Measurements from ENCODE around the gene SHROOM1.

The SHROOM1 gene

DNA sequence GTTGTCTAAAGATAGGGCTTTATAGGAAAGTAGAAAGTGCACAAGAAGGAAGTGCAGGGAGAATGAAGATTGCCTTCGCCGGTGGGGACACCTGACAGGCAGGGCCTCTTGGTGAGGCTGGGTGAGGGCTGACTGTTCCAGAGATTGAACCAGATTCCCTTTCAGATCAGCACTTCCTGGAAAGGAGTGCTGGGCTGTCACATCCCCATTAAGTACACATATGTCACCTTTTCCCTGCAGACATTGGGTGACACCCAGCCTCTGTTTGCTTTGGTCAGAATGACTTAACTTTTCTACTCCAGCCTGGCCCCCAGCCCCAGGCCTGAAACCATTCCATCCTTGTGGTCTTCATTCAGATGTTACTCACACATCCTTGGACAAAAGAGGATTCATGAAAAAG, 7.4 kb upstream of the SHROOM1 start:
- Mint-ChIP-seq H3K27me3 (peaks cover 7% of the 10 kb centered on the region), H3K36me3 (no peaks in the 10 kb centered on the region), H3K4me3 (no peak overlapping the region), H3K9me3 (no peaks in the 10 kb centered on the region), H3K4me1 (no peaks in the 10 kb centered on the region), H3K27ac (no peak overlapping the region)

DNA sequence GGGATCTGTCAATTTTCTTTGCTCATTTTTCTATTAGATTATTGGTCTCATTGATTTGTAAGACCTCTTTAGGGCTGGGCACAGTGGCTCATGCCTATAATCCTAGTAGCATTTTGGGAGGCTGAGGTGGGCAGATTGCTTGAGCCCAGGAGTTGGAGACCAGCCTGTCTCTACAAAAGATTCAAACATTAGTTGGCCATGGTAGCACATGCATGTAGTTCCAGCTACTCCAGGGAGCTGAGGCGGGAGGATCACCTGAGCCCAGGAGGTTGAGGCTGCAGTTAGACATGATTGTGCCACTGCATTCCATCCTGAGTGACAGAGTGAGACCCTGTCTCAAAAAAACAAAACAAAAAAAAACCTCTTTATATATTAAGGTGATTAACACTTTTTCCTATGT, 6.4 kb upstream of the SHROOM1 start:
- H3K36me3 Mint-ChIP-seq: no peaks in the 10 kb centered on the region
- peaks cover 8% of the 10 kb centered on the region for H3K27me3 Mint-ChIP-seq
- no peaks in the 10 kb centered on the region for H3K4me1 Mint-ChIP-seq
- no peaks in the 10 kb centered on the region for H3K9me3 Mint-ChIP-seq
- H3K27ac Mint-ChIP-seq: no peak overlapping the region
- no peak overlapping the region for H3K4me3 Mint-ChIP-seq

DNA sequence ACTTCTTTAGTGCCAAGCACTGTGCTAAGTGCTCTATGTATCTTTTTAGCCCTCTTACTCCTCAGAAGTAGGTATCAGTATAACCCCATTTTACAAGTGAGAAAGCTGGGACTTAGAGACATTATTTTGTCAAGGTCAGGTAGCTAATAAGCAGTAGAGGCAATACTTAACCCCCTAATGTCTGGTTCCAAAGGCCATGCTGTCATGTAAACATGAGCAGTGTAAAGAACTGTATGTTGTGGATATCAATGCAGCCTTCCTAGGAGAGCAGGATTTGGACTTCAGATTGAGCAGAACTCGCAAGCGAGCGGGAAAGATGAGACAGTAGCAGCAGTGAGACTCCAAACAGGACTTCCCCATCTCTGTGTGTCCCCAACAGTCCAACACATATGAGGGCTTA, 3.6 kb upstream of the SHROOM1 start:
- Mint-ChIP-seq H3K27ac (no peak overlapping the region), H3K9me3 (no peaks in the 10 kb centered on the region), H3K27me3 (peaks cover 18% of the 10 kb centered on the region), H3K4me1 (peaks cover 10% of the 10 kb centered on the region), H3K36me3 (no peaks in the 10 kb centered on the region), H3K4me3 (no peak overlapping the region)

DNA sequence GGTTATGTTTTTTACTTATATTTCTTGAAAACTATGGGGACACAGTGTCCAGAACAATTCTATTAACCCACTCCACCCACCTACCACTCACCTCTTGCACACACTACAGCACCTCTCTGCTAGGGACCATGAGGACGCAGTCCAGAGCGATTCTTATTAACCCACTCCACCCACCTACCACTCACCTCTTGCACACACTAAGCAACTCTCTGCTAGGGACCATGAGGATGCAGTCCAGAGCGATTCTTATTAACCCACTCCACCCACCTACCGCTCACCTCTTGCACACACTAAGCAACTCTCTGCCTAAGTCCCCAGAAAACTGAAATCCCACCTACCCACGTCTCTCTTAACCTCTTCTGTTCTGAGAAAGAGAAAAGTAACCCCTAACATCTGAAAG, 2.2 kb upstream of the SHROOM1 start:
- Mint-ChIP-seq H3K36me3 (no peaks in the 10 kb centered on the region), H3K9me3 (no peaks in the 10 kb centered on the region), H3K4me3 (peak overlapping the region; percentile 28), H3K4me1 (peaks cover 11% of the 10 kb centered on the region), H3K27me3 (peaks cover 22% of the 10 kb centered on the region), H3K27ac (peak overlapping the region; percentile 27)

DNA sequence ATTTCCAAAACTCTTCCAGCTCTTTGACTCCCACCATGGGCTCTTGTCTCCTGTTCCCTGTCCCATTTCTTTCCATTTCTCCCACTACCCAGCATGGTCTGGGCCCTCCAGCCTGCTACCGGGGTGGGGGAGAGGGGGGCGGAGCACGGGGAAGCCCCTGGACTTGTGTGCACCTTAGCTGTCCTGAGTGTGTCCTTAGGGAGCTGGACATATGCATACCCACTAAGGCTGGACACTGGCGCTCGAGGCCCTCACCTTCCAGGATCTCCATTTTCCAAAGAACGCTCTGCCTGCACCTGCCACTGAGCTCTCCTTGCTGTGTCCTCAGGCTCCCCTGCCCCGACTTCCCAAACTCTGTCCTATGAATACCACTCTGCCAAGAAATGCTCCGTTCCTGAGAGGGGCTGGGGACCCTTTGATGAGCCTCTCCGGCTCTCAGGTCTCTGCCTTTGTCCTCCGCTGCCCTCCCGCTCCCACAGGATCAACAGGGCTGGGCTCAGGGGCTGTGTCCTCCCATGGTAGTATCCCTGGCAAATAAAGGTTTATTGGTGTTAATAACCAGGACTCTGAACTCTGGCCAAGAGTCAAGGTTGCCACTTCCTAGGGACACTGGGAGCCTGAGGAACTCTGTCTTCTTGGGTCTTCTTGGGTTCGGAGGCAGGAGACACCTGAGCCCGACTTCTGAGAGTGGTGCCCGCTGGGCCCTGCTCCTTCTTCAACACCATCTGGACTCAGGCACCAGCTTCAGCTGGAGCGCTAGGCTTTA, 831 bp upstream of the SHROOM1 start:
- Mint-ChIP-seq H3K9me3 (no peaks in the 10 kb centered on the region), H3K4me1 (peaks cover 11% of the 10 kb centered on the region)

DNA sequence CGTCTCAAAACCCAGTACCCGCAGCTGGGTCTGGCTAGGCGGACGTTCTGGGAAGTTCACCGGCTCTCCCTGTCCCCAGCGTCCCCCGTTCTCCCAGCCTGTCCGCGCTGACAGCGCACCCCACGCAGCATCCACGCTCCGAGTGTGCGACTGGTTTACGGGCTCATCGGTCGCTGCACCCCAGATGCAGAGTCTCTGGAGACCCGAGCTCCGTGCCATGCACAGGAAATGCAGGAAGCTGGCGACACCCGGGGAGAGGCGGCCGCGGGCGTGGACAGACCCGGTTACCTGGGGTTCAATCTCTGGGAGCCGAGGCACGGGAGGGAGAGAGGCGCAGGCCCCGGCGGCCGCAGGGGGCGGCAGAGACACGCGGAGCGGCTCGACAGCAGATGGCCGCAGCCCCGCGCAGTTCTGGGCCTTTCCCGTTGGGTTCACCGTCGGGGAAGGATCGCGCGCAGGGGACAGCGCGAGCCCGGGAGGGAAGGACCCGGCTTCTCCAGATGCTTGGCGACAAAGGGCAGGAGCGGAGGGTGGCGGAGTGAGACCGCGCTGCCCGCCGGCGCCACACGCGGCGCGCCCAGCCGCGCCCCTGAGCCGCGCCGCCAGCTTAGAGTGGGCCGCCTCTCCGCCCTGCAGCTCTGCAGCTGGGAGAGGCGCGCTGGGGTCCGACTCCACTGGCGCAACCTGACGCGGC, 558 bp downstream of the SHROOM1 start:
- H3K4me1 Mint-ChIP-seq: peaks cover 11% of the 10 kb centered on the region
- no peaks in the 10 kb centered on the region for H3K9me3 Mint-ChIP-seq
- peaks cover 34% of the 10 kb centered on the region for H3K27me3 Mint-ChIP-seq
- no peaks in the 10 kb centered on the region for H3K36me3 Mint-ChIP-seq
- H3K4me3 Mint-ChIP-seq: peak overlapping the region; percentile 93
- no peak overlapping the region for H3K27ac Mint-ChIP-seq

More for the DNA sequence above, 831 bp upstream of the SHROOM1 start:
- Mint-ChIP-seq H3K36me3 (no peaks in the 10 kb centered on the region), H3K4me3 (peak overlapping the region; percentile 79), H3K27me3 (peaks cover 34% of the 10 kb centered on the region), H3K27ac (no peak overlapping the region)

DNA sequence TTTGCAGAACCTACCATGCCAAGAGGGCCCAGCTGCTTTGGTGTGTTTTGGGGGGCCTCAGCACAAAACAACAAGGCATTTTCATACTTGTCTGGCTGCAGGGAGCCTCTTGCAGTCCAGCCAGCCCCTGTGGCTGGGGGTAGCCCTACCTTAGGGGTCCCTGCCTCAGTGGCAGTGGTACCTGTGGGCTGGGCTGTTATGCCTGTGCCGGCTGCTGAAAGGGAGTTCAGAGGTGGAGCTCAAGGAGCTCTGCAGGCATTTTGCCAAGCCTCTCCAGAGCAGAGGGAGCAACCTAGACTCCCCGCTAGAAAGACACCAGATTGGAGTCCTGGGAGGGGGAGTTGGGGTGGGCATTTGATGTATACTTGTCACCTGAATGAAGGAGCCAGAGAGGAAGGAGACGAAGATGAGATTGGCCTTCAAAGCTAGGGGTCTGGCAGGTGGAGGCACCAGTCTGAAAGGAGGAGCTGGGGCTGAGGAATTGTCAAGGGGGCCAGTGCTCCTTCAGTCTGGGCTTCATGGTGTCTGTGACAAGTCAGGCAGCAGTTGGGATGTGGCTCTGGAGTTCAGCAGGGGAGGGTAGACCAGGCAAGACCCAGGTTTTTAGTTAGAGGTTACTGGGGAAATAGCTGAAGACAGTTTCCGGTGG, 1.5 kb downstream of the SHROOM1 start:
- Mint-ChIP-seq H3K27ac (no peak overlapping the region), H3K9me3 (no peaks in the 10 kb centered on the region), H3K4me3 (peak overlapping the region; percentile 93), H3K36me3 (no peaks in the 10 kb centered on the region), H3K27me3 (peaks cover 35% of the 10 kb centered on the region), H3K4me1 (peaks cover 11% of the 10 kb centered on the region)

DNA sequence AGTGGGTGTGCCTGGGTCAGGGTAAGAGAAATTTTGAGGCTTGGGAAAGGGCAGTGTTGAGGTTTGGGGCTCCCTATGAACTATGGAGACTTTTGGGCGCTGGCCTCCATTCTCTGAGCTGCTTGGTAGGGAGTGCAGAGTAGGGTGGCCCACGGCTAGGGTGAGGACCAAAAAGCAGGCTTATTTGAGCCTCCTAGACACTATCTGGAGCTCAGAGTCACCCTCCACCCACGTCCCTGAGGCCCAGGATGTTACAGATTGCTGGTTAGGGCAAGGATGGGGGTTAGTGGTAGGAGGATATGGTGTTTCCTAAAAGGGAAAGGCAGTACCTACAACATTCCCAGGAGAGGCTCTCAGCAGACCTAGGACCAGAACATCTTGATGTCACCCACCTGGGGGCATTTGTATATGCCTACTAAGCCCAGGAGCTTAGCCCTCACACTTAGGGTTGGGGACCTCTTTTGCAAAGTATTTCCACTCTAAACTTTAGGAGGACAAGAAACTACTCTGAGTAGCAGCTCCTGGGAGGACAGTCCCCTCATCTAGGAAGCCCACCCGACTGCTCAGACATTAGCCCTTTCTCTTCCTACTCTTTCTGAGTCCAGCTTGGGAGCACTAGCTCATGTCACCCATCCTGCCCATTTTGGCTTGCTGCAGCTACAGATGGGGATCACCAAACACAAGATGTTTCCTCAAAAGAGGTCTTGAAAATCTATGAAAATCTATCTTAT, 2.3 kb downstream of the SHROOM1 start:
- Mint-ChIP-seq H3K9me3 (no peaks in the 10 kb centered on the region), H3K36me3 (no peaks in the 10 kb centered on the region), H3K4me3 (no peak overlapping the region), H3K27ac (peak overlapping the region; percentile 55), H3K27me3 (peaks cover 36% of the 10 kb centered on the region), H3K4me1 (peaks cover 11% of the 10 kb centered on the region)

DNA sequence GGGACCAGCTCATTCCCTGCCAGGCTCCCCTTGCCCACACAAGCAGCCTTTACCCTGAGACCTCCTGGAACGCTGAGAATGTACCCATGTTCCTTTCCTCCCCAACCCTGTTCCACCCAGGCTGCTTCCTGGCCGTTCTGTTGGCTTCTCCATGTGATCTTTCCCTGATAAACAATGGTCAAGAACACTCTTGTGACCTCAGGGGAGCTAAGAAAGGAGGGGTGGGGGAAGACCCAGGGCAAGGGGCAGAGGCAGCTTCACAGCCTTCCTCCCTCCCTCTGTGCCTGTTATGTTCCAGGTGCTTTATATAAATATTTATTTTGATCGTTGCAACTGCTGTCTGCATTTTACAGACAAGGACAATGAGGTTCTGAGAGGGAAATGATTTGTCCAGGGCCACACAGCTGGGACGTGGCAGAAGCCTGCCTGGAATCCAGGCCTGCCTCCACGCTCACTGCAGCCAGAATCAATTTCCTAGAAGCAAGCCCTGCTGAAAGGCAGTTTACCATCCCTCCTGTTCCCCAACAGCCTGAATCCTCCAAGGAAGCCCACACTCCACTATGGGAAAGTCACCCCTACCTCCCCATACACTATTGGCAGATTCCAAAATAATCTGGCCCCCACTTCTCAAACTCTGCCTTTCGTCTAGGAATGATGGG, 3.9 kb downstream of the SHROOM1 start:
- Mint-ChIP-seq H3K4me3 (peak overlapping the region; percentile 33), H3K36me3 (no peaks in the 10 kb centered on the region), H3K27me3 (peaks cover 37% of the 10 kb centered on the region)

DNA sequence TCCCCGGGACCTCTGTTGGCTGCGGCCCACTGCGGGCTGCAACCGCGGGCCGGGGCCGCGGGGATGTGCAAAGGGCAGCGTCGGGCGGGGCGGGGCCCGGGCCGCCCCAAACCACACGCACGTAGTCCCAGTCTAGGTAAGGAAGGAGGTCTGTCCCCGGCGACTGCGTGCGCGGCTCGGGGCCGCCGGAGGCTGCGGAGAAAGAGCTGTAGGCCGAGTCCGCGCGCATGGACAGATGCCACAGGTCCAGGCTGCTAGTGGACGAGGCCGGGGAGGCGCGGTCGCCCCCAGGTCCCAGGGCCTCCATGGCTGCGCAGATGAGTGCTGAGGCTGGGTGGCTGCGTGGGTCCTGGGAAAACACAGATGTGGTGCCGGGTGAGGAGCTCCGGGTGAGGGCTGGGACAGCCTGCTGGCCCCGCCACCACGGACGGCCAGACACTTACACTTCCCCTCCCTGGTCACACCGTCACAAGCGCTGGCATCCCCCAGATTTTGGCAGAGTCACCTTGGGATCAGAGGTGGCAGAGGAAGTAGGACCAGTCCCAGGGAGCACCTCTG, 4.5 kb downstream of the SHROOM1 start:
- H3K27ac Mint-ChIP-seq: no peak overlapping the region
- H3K27me3 Mint-ChIP-seq: peaks cover 33% of the 10 kb centered on the region
- peaks cover 5% of the 10 kb centered on the region for H3K4me1 Mint-ChIP-seq
- H3K9me3 Mint-ChIP-seq: no peaks in the 10 kb centered on the region
- no peaks in the 10 kb centered on the region for H3K36me3 Mint-ChIP-seq
- H3K4me3 Mint-ChIP-seq: no peak overlapping the region

More for the DNA sequence above, 3.9 kb downstream of the SHROOM1 start:
- Mint-ChIP-seq H3K27ac (peak overlapping the region; percentile 25), H3K9me3 (no peaks in the 10 kb centered on the region), H3K4me1 (peaks cover 11% of the 10 kb centered on the region)

DNA sequence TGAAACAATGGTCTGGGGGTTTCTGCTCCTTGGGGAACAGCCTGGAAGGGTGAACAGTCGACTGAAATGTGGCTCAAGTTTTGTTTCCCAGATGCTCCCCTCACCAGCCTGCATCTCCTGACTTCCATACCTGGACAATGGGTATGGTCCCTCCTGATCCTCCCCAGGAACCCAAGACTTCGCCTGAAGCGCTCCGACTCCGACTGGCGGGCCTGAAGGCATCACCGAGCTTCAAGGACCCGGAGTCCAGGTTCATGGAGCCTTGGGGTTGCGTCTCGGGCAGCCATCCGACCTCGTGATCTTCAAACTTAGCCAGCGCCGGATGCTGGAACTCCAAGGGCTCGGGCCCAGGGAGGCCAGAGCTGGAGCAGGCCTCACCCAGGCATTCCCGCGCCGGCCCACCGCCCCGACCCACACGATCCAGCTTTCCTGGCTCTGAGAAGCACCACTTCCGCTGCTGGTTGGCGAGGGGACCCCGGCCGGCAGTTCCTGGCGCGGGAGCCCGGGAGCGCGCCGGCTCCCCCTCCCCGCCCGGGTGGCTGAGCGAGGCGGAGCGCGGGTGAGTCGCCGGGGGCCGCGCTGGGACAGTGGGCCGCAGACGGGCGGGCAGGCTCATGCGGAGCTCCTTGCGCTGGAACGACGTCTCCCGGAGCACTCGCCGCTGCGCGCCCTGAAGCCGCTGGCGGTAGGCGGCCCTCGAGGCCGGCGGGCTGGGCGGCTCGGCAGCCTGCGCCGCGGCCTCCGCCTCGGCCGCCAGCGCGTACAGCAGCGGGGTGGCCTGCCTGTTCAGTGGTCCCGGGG, 5.2 kb downstream of the SHROOM1 start:
- H3K4me3 Mint-ChIP-seq: peak overlapping the region; percentile 47
- H3K9me3 Mint-ChIP-seq: no peaks in the 10 kb centered on the region
- H3K27me3 Mint-ChIP-seq: peaks cover 34% of the 10 kb centered on the region
- peaks cover 10% of the 10 kb centered on the region for H3K4me1 Mint-ChIP-seq
- no peaks in the 10 kb centered on the region for H3K36me3 Mint-ChIP-seq
- no peak overlapping the region for H3K27ac Mint-ChIP-seq

DNA sequence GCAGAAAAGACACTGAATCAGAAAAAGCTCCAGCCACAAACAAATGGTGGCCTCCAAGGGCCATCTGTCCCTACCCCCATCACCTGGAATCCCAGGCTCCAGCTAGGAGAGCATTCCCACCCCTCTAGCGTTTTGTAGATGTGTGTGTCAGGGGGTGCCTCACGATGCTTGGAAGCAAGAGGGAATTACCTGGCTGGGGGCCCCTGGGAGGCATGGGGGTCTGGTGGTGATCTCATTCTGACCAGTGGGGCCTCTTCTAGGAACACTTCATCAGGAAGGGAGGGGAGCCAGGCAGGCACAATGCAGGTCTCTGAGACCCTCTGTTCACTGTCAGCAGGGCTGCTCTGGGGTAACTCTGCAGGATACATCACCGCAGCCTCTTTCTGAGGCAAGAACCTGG, 6.0 kb downstream of the SHROOM1 start:
- peaks cover 34% of the 10 kb centered on the region for H3K27me3 Mint-ChIP-seq
- no peaks in the 10 kb centered on the region for H3K36me3 Mint-ChIP-seq
- no peaks in the 10 kb centered on the region for H3K9me3 Mint-ChIP-seq
- peak overlapping the region; percentile 47 for H3K4me3 Mint-ChIP-seq
- no peak overlapping the region for H3K27ac Mint-ChIP-seq
- peaks cover 18% of the 10 kb centered on the region for H3K4me1 Mint-ChIP-seq

DNA sequence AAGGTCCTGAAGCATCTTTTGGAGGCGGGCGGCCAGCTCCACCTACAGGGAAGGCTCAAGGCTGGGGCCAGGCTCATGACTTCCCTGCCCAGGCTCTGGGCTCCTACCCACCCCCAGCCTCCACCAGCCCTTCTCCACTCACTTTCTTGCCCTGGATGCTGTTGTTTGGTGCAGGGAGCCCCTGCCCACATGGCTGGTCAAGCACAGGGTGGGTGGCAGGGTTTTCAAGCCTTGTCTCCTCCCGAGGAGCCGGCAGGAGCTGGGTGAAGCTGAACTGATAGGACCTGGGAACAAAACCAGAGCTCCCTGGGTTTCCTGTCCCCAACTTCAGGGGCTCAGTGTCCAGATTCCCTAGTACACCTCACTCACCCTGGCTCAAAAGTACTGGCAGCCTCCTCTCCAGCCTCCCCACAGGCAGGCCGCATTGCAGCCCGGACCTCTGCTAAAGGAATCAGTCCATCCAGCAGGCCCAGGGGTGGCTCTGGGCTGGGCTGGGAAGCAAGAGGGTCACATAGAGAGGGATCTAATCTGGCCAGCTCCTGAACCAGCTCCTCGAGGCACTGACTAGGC, 6.9 kb downstream of the SHROOM1 start:
- Mint-ChIP-seq H3K9me3 (no peaks in the 10 kb centered on the region), H3K36me3 (no peaks in the 10 kb centered on the region), H3K4me3 (no peak overlapping the region), H3K27ac (no peak overlapping the region), H3K4me1 (peaks cover 16% of the 10 kb centered on the region), H3K27me3 (peaks cover 31% of the 10 kb centered on the region)
